HG03097 (cell line): ENCODE measurements around the gene SEMA3D.

Experiments
- ATAC-seq: cut with Tn5 transposase; IDR thresholded peaks from one replicate; pipeline ENCODE4 v1.9.1; 2021; ENCODE audit not compliant: unreplicated experiment, low FRiP score

Gene SEMA3D

GRCh38 chr7:85081846-85082245, 105.0 kb downstream of the SEMA3D start:
- no peak for ATAC-seq

GRCh38 chr7:85081392-85081791, 105.5 kb downstream of the SEMA3D start:
- no peak for ATAC-seq

GRCh38 chr7:85079434-85079833, 107.4 kb downstream of the SEMA3D start:
- ATAC-seq = no peak

- ATAC-seq = no peak
Observed at GRCh38 chr7:85078181-85078580, 108.7 kb downstream of the SEMA3D start.

DNA sequence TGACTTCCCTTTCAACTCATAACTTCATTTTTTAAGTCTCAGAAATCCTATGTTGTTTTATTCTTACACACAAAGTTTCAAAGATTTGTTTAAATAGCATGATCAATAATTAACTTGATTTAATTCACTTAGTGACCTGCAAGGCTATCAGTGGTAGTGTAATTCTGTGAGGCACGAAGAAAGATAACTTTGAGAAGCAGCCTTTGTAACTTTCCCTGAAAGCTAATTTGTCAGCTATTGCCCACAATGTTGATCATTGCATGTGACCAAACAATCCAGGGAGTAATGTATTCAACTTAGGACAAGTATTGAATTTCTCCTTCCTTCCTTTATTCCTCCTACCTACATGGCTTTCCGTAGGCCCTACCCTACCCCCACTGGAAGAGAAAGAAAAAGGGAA, 111.0 kb downstream of the SEMA3D start:
- no peak for ATAC-seq

DNA sequence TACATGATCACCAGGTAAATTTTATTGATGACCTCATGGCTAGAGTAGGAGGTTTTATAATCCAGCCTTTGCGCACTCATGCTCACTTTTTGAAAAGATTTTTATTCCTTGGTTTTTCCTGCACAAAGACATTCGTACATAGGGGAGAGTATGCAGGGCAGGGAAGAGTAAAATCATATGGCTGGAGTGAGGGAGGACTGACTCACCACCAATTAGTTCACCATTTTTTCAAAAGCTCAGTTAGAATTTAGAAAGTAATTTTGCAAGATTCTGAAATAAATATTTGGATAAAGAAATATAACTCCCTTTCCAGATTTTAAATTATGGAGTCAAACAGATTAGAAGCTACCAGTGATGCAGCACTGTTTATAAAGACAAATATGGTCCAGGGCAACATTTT, 111.9 kb downstream of the SEMA3D start:
- no peak for ATAC-seq

DNA sequence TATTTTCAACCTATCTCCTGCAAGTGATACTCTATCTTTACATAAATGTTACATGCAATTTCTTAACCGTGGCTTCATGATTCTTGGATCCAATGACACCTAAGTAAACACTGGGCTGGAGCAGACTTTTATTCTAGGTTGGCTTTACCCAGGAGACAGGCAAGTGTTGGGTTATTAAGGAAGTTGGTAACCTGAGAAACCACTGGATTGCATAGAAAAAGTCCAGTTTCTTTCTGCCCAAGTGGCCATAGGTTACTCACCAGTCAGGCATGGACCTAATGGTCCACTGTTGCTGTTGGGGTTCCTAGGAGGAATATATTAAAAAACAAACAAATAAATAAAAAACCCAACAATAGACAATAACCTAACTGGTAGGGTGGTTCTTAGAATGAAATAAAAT, 112.8 kb downstream of the SEMA3D start:
- ATAC-seq = no peak

DNA sequence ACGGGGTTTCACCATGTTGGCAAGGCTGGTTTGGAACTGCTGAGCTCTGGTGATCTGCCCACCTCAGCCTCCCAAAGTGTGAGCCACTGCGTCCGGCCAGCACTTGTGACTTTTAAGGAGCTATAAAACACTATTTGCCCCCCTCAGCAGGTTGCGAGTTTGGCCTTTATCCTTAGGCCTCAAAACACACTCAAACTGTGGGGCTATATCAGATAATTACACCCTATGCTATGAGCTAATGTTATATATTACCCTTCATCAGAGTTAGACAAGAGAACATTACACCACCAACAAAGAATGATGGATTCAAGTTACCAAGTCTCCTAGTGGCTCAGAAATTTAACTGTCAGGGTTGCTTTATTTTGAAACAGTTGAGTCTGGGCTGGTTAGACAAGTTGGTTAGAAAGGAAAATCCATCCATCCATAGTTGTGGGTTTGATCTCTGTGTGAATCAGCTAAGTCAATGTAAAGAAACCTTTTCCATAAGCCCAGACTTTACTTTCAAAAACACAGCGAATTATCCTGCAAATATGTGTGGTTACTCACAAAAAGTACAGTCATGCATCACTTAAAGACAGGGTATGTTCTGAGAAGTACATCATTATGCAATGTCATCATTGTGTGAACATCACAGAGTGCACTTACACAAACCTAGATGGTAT, 115.8 kb downstream of the SEMA3D start:
- ATAC-seq = no peak

GRCh38 chr7:85068799-85069198, 118.1 kb downstream of the SEMA3D start:
- ATAC-seq = no peak

DNA sequence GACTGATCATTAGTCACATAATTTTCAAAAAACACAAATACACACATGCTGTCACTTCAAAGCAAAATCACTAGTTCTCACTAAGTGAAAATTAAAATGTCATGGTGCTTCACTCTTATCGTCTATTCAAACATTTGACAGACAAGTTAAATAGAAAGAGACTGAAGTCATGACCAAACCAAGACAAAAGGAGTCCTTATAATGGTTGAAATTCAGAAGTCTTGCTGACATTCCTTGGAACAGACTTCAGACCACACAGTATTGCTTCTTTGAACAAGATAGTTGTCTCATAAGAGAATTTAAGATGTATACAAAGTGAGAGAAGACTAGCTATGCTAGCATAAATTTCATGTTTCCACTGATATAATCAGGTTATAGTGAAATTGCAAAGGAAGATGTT, 119.5 kb downstream of the SEMA3D start:
- no peak for ATAC-seq

- no peak for ATAC-seq
Observed at GRCh38 chr7:85065888-85066485, 120.9 kb downstream of the SEMA3D start.

GRCh38 chr7:85065306-85065705, 121.5 kb downstream of the SEMA3D start:
- no peak for ATAC-seq

DNA sequence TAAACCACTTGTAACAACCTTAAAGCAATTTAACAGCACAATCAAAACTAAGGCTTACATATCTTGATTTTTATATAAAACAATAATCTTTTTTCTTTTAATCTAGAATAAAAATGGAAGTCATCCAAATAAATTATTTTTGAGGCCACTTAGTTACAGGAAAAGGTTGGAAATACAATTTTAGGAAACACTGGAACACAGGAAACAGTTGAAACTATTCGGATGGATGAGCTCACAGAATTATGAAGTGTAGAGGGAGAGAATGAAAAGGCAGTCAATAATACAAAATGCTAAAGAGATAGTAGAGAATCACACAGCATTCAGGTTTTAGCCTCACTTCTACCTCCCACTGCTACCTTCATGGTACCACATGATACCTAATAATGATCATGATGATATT, 124.2 kb downstream of the SEMA3D start:
- no peak for ATAC-seq

- no peak for ATAC-seq
Observed at GRCh38 chr7:85061456-85061855, 125.4 kb downstream of the SEMA3D start.

DNA sequence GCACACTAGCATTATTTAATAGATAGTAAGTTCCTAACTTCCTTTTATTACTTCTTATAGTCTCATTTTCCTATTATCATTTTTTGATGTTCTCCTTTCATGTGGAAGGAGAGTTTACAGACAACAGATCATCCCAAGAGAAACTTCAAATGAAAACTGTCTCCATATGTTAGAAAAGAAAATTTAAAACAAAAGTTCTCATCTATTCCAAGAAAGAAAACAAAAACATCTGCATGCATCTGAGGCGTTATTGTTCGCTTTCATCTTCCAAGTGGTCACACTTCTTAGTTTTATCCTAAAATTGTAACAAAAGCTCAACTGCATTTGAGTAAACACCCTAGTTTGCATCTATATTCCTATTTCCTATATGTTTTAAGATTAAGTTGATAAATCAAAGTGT, 126.2 kb downstream of the SEMA3D start:
- no peak for ATAC-seq

GRCh38 chr7:85055906-85056305, 130.9 kb downstream of the SEMA3D start:
- ATAC-seq = no peak

- ATAC-seq = no peak
Observed at GRCh38 chr7:85055196-85055595, 131.7 kb downstream of the SEMA3D start.

DNA sequence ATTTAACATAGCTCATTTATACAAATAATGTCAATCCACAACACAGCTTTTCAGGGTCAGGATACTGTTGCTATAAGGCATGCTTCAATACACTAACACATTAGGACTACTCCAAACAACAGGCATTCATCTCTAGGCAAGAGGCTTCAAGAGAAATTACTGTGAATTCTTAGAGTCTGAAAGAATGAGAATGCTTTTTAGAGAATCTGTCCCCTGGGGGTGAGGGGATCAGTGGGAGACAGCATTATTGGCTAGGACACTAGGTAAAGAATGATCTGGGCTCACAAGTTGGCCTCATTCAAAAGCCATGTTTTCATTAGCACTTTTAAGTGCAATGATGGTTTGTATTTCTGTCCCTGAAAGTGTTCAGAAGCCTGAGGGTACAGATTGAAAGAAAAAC, 132.6 kb downstream of the SEMA3D start:
- ATAC-seq = no peak

- no peak for ATAC-seq
Observed at GRCh38 chr7:85052894-85053293, 134.0 kb downstream of the SEMA3D start.

DNA sequence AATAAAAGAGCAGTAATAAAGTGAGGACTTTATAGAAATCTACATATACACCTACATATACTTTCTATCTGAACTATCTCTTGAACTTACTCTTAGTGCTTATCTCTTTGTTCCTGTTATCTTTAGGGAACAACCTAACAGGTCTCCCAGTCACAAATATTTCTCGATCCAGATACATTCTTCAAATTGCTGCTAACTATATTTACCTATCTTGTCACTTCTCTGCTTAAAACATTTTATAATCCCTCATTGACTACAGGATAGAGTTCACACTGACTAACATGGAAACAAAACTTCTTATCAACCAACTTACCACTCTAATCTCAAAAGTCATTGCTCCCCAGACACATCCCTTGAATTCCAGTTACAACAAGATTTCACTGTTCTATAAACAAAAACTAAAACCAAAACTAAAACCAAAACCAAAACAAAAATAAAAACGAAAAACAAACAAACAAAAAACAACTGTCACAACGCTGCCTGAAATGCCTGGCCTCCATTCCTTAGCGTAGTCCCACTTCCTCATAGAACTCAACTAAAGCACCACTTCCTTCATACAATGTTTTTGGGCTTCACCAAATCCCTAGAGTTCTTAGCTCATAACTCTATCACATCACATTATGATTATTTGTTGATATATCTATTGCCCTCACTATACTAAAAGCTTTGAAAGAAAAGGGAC, 134.7 kb downstream of the SEMA3D start:
- ATAC-seq = no peak

DNA sequence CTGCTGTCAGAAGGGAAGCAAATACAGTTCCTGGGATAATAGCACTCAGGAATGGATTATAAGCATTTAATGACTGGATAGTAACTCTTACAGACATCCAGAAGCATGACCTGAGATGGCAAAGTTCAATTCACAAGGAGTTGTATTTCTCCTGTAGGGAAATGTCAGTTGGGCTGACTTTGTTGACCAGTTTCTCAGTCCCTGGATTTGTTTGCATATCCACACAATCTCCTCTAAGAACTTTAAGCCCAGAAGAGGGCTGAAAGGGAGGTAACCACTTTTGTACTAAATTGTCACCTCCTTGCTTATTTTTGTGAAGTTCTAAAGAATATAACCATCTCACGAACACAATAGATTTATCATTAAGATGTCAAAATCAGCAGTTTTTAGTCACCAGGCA, 140.3 kb downstream of the SEMA3D start:
- no peak for ATAC-seq

- ATAC-seq = peak; percentile 65
Observed at GRCh38 chr7:85041605-85042216, 145.1 kb downstream of the SEMA3D start.
